Panc1 (cell line): ENCODE results near the gene CARNS1.
A peak's percentile ranks its signal among the peaks of the same experiment; 100 is the strongest.

Source experiments
- POLR2AphosphoS5 ChIP-seq: IDR thresholded peaks from 2 replicates; pipeline ENCODE4 v1.6.1; 2012; ENCODE audit warnings: mild to moderate bottlenecking, low read depth, low read length, moderate library complexity
- REST ChIP-seq, 2 experiments: IDR thresholded peaks; 2 replicates each; pipeline ENCODE4 v1.6.1; 2011 to 2012; ENCODE audit warnings: low read depth in 2 of 2, control low read depth in 1 of 2, low read length in 1 of 2, mild to moderate bottlenecking in 1 of 2, moderate library complexity in 1 of 2; ENCODE audit not compliant: insufficient read depth in 1 of 2
- SIN3A ChIP-seq: IDR thresholded peaks from 2 replicates; pipeline ENCODE4 v1.6.1; 2012; ENCODE audit warnings: low read depth, mild to moderate bottlenecking, low read length, moderate library complexity, borderline replicate concordance; ENCODE audit not compliant: insufficient read depth
- TF ChIP-seq, protein P1 (sequence below): fragments of 450-650 bp; IDR thresholded peaks from 2 replicates; pipeline ENCODE4 v1.5.1; 2017; ENCODE audit warnings: mild to moderate bottlenecking

GRCh38 chr11:67436459-67437081 is 21.1 kb downstream of the CARNS1 start:
- TF ChIP-seq, protein P1, sequence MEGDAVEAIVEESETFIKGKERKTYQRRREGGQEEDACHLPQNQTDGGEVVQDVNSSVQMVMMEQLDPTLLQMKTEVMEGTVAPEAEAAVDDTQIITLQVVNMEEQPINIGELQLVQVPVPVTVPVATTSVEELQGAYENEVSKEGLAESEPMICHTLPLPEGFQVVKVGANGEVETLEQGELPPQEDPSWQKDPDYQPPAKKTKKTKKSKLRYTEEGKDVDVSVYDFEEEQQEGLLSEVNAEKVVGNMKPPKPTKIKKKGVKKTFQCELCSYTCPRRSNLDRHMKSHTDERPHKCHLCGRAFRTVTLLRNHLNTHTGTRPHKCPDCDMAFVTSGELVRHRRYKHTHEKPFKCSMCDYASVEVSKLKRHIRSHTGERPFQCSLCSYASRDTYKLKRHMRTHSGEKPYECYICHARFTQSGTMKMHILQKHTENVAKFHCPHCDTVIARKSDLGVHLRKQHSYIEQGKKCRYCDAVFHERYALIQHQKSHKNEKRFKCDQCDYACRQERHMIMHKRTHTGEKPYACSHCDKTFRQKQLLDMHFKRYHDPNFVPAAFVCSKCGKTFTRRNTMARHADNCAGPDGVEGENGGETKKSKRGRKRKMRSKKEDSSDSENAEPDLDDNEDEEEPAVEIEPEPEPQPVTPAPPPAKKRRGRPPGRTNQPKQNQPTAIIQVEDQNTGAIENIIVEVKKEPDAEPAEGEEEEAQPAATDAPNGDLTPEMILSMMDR: no peak
- TF ChIP-seq POLR2AphosphoS5 (peak; percentile 43), SIN3A (no peak), REST (IDR thresholded peaks at IDR 0.05; ENCODE audit: insufficient read depth in 1 of 2, low read depth in 2 of 2, low read length in 1 of 2) (no peak)
